Erythroblast (primary cell): Measurements from ENCODE around the gene ATG7.

Experiments used
- GATA1 ChIP-seq: IDR thresholded peaks from 2 replicates; pipeline ENCODE4 v1.6.1; 2011; ENCODE audit warnings: low read depth, mild to moderate bottlenecking, control low read depth, low read length, moderate library complexity
- POLR2A ChIP-seq: IDR thresholded peaks from 2 replicates; pipeline ENCODE4 v1.6.1; 2011; ENCODE audit warnings: mild to moderate bottlenecking, low read length

DNA sequence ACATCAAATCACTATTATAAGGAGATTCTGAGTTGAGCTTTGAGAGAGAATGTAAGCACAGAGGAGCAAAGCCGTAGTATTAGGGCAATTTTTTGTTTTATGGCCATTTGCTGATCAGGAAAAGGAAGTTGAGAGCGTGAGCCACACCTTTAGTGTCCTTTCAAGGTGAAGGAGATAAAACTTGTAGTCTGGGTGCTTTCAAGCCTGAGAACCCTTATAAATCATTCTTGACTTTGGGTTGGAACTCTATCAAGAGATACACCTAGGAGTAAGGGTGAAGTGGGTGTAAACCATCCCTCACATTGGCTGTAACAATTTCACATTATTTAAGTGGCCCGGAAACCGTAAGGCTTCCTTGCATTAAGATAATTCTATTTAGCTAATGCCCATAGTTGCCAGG is 122.2 kb downstream of the ATG7 start:
- no peak for TF ChIP-seq POLR2A
- no peak for TF ChIP-seq GATA1
